Measurements from ENCODE around the gene FHL5. TPM values are rescaled to one million over a fixed set of nuclear protein-coding genes. Genes with fewer than 3 reads are reported as not detected.

Gene FHL5
- total and polyA plus RNA-seq, 2 donors (not counting 3 experiments of a cell fraction or from before 2014, with no cell fraction given) = not detected

DNA sequence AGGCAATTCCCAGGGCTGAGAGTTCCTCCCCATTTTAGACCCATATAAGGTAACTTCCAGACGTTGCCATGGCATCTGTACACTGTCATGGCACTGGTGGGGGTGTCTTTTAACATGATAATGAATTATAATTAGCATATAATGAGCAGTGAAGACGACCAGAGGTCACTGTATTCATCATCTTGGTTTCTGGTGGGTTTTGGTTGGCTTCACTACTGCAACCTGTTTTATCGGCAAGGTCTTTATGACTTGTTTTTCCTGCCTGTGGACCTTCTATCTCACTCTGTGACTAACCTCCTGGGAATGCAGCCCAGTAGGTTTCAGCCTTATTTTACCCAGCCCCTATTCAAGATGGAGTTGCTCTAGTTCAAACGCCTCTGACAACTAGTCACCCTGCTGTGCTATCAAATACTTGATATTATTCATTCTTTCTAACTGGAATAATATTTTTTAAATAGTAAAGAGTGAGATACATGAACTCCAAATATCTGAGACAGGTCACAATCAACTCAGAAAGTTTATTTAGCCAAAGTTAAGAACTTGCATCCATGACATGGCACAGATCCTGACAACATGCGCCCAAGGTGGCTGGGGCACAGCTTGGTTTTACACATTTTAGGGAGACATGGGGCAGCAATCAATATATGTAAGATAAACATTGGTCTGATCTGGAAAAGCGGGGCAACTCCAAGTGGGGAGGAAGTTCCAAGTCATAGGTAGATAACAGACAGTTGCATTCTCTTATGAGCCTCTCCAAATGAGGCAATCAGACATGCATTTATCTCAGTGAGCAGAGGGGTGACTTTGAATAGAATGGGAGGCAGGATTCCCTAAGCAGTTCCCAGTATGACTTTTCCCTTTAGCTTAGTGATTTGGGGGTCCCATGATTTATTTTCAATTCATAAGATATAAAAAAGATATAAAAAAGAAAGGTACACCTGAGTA is 42.5 kb upstream of the FHL5 start:
- intact Hi-C loops (cut with micrococcal nuclease) = loop anchor here (1.0 to 10.0 kb wide), 4 partner anchors 317 to 1088 kb away; partner anchors contain the start of gene GPR63
- Histone ChIP-seq H3K9me1 (replicated peaks; ENCODE audit: control insufficient read depth, extremely low read depth, insufficient read depth, low read length) (no peaks in the 10 kb centered on the region), H3K4me1 (ENCODE audit: control insufficient read depth, extremely low read depth, insufficient read depth, low read length) (peaks cover 16% of the 10 kb centered on the region), H3K27me3 (ENCODE audit: control insufficient read depth in 2 of 2, insufficient read depth in 2 of 2, low read length in 2 of 2) (no peaks in the 10 kb centered on the region), H3K9ac (replicated peaks; ENCODE audit: extremely low read depth, insufficient read depth, low read length) (peak overlapping the region; percentile 96), H3K36me3 (ENCODE audit: control insufficient read depth in 2 of 2, extremely low read depth in 1 of 2, insufficient read depth in 2 of 2, low read length in 2 of 2) (no peaks in the 10 kb centered on the region), H3K4me3 (replicated peaks in 1 of 3; ENCODE audit: insufficient read depth in 1 of 3, low read depth in 1 of 3, low read length in 3 of 3) (peak overlapping the region; percentile 63 to 99 (median 98)), H3K79me2 (ENCODE audit: control insufficient read depth, insufficient read depth, low read length) (peaks cover 3% of the 10 kb centered on the region), H2AFZ (ENCODE audit: low read depth, low read length) (peak overlapping the region; percentile 19), H4K20me1 (replicated peaks; ENCODE audit: control insufficient read depth, extremely low read depth, insufficient read depth, low read length) (no peaks in the 10 kb centered on the region), H3K9me3 (replicated peaks; ENCODE audit: control insufficient read depth, insufficient read depth, low read length) (no peaks in the 10 kb centered on the region), H3K27ac (ENCODE audit: insufficient read depth, low read depth, low read length) (peak overlapping the region; percentile 92), H3K4me2 (ENCODE audit: insufficient read depth, low read length) (peak overlapping the region; percentile 98)
- POLR2A ChIA-PET = no interaction called here
- dilution Hi-C loops (cut with MboI; ENCODE audit: extremely low pct_ligation_motif_present, low sequenced_read_pairs) = no loop called here
- no peak for TF ChIP-seq POLR2A (IDR thresholded peaks at IDR 0.05; ENCODE audit: low read depth, low read length)
- peak; percentile 40 for TF ChIP-seq FOS (IDR thresholded peaks at IDR 0.05; ENCODE audit: borderline replicate concordance, insufficient read depth, low read length)
- TF ChIP-seq MYC (IDR thresholded peaks at IDR 0.05; ENCODE audit: low read depth, low read length) = no peak
- TF ChIP-seq POLR2AphosphoS5 (IDR thresholded peaks at IDR 0.05; ENCODE audit: insufficient read depth, low read depth, low read length) = no peak
- peak; percentile 36 for TF ChIP-seq GATA2 (IDR thresholded peaks at IDR 0.05; ENCODE audit: insufficient read depth, insufficient read length, low read depth, low read length)
- no peak for TF ChIP-seq EZH2 (IDR thresholded peaks at IDR 0.05; ENCODE audit: borderline replicate concordance, low read depth, low read length, severe bottlenecking)
- no TSS peak for BruUV-seq (replicated peaks)
- DNase-seq (ENCODE audit: low read depth, low spot score) (peak; percentile 41), FAIRE-seq (peak; percentile 47)
- CTCF ChIA-PET = no interaction called here

GRCh38 chr6:96521306-96521643 is 41.7 kb upstream of the FHL5 start:
- Histone ChIP-seq H4K20me1 (replicated peaks; ENCODE audit: control insufficient read depth, extremely low read depth, insufficient read depth, low read length) (no peaks in the 10 kb centered on the region), H3K27ac (ENCODE audit: insufficient read depth, low read depth, low read length) (peak overlapping the region; percentile 92), H3K27me3 (ENCODE audit: control insufficient read depth in 2 of 2, insufficient read depth in 2 of 2, low read length in 2 of 2) (no peaks in the 10 kb centered on the region), H3K4me3 (replicated peaks in 1 of 3; ENCODE audit: insufficient read depth in 1 of 3, low read depth in 1 of 3, low read length in 3 of 3) (peak overlapping the region; percentile 63 to 99 (median 98)), H3K9me3 (replicated peaks; ENCODE audit: control insufficient read depth, insufficient read depth, low read length) (no peaks in the 10 kb centered on the region), H3K79me2 (ENCODE audit: control insufficient read depth, insufficient read depth, low read length) (peaks cover 3% of the 10 kb centered on the region), H3K36me3 (ENCODE audit: control insufficient read depth in 2 of 2, extremely low read depth in 1 of 2, insufficient read depth in 2 of 2, low read length in 2 of 2) (no peaks in the 10 kb centered on the region), H3K9me1 (replicated peaks; ENCODE audit: control insufficient read depth, extremely low read depth, insufficient read depth, low read length) (no peaks in the 10 kb centered on the region), H2AFZ (ENCODE audit: low read depth, low read length) (peak overlapping the region; percentile 85), H3K4me1 (ENCODE audit: control insufficient read depth, extremely low read depth, insufficient read depth, low read length) (peaks cover 16% of the 10 kb centered on the region), H3K4me2 (ENCODE audit: insufficient read depth, low read length) (peak overlapping the region; percentile 98), H3K9ac (replicated peaks; ENCODE audit: extremely low read depth, insufficient read depth, low read length) (peak overlapping the region; percentile 96)
- POLR2A ChIA-PET = no interaction called here
- FAIRE-seq = no peak
- BruUV-seq (replicated peaks) = TSS peak; percentile 75
- intact Hi-C loops (cut with micrococcal nuclease) (loop anchor here (1.0 to 10.0 kb wide), 4 partner anchors 316 to 1089 kb away; partner anchors contain the start of gene GPR63), dilution Hi-C loops (cut with MboI; ENCODE audit: extremely low pct_ligation_motif_present, low sequenced_read_pairs) (no loop called here)
- TF ChIP-seq JUN (IDR thresholded peaks at IDR 0.05; ENCODE audit: borderline replicate concordance, insufficient read depth, insufficient read length, low read depth) = no peak
- TF ChIP-seq POLR2AphosphoS5 (IDR thresholded peaks at IDR 0.05; ENCODE audit: insufficient read depth, low read depth, low read length) = no peak
- TF ChIP-seq GATA2 (IDR thresholded peaks at IDR 0.05; ENCODE audit: insufficient read depth, insufficient read length, low read depth, low read length) = no peak
- TF ChIP-seq MAX (IDR thresholded peaks at IDR 0.05; ENCODE audit: insufficient read depth, insufficient read length) = no peak
- TF ChIP-seq EZH2 (IDR thresholded peaks at IDR 0.05; ENCODE audit: borderline replicate concordance, low read depth, low read length, severe bottlenecking) = no peak
- no peak for TF ChIP-seq FOS (IDR thresholded peaks at IDR 0.05; ENCODE audit: borderline replicate concordance, insufficient read depth, low read length)
- TF ChIP-seq CTCF (IDR thresholded peaks at IDR 0.05; ENCODE audit: extremely low read depth in 1 of 2, insufficient read depth in 1 of 2, low read depth in 1 of 2, low read length in 2 of 2) = no peak
- CTCF ChIA-PET = interaction anchor here (1.3 kb wide), 1 partner anchor 13 kb away, joined by 3 read pairs; no protein-coding TSS in a partner anchor
- DNase-seq (ENCODE audit: low read depth, low spot score) = no peak
